Measurements from ENCODE around the gene PPFIBP1. TPM values are rescaled to one million over a fixed set of nuclear protein-coding genes. Genes with fewer than 3 reads are reported as not detected.

The PPFIBP1 gene
- total and polyA plus RNA-seq, 2 of the 8 experiments (the other 6 are each of a cell fraction or from before 2014, with no cell fraction given): 7.7 to 31.3 TPM

- Histone ChIP-seq H4K91ac (replicated peaks; ENCODE audit: insufficient read length, low read length) (no peak overlapping the region), H2BK15ac (ENCODE audit: low read length) (no peak overlapping the region), H4K20me1 (replicated peaks in 1 of 2; ENCODE audit: control insufficient read depth in 1 of 2, insufficient read depth in 2 of 2, low read length in 2 of 2) (no peaks in the 10 kb centered on the region), H3K4me2 (ENCODE audit: insufficient read depth in 1 of 2, low read depth in 2 of 2, low read length in 2 of 2) (no peak overlapping the region), H2BK120ac (replicated peaks; ENCODE audit: low read depth, low read length) (no peak overlapping the region), H3K36me3 (ENCODE audit: control insufficient read depth in 2 of 4, insufficient read depth in 4 of 4, low read length in 3 of 4) (no peaks in the 10 kb centered on the region), H3K14ac (ENCODE audit: insufficient read length) (no peak overlapping the region), H4K5ac (ENCODE audit: insufficient read length, low read depth, low read length) (no peak overlapping the region), H3K27ac (ENCODE audit: low read depth, low read length) (no peak overlapping the region), H2BK5ac (ENCODE audit: low read depth, low read length) (no peak overlapping the region), H3K9ac (replicated peaks in 1 of 4; ENCODE audit: extremely low read depth in 1 of 4, low read depth in 3 of 4, low read length in 3 of 4) (no peak overlapping the region), H3K56ac (replicated peaks; ENCODE audit: insufficient read length, low read depth, low read length) (no peak overlapping the region), H3K4ac (replicated peaks; ENCODE audit: insufficient read length, low read depth, low read length) (no peak overlapping the region), H2BK20ac (ENCODE audit: low read length) (no peak overlapping the region), H2AK5ac (ENCODE audit: low read depth, low read length) (no peak overlapping the region), H3K4me3 (ENCODE audit: extremely low read depth in 1 of 4, insufficient read depth in 2 of 4, low read depth in 3 of 4, low read length in 4 of 4) (no peak overlapping the region), H2AFZ (ENCODE audit: low read length) (no peak overlapping the region), H3K9me3 (ENCODE audit: insufficient read depth in 2 of 2, low read depth in 1 of 2, low read length in 1 of 2) (no peaks in the 10 kb centered on the region; a peak in 1 of 4 replicates), H3K27me3 (replicated peaks in 1 of 4; ENCODE audit: control insufficient read depth in 3 of 4, extremely low read depth in 1 of 4, insufficient read depth in 3 of 4, low read length in 3 of 4) (no peaks in the 10 kb centered on the region), H3K23ac (ENCODE audit: insufficient read length) (no peak overlapping the region), H3K4me1 (replicated peaks in 1 of 4; ENCODE audit: control insufficient read depth in 3 of 4, insufficient read depth in 4 of 4, low read length in 3 of 4) (0 out of 7 replicates have a peak, but pooled peaks cover 0 to 4% (median 0%) of the 10 kb centered on the region in 4 experiments), H3K79me2 (ENCODE audit: control insufficient read depth in 1 of 2, insufficient read depth in 2 of 2, low read length in 2 of 2) (no peaks in the 10 kb centered on the region), H4K8ac (ENCODE audit: extremely low read depth, insufficient read depth, low read length) (no peak overlapping the region), H3K18ac (ENCODE audit: extremely low read depth, low read length) (no peak overlapping the region), H3K23me2 (ENCODE audit: low read depth, low read length) (no peaks in the 10 kb centered on the region), H2BK12ac (ENCODE audit: low read depth, low read length) (no peak overlapping the region), H3K79me1 (ENCODE audit: low read depth, low read length) (no peaks in the 10 kb centered on the region)
- no peak for DNase-seq (ENCODE audit: low read depth in 1 of 2, low spot score in 2 of 2)
- no peak for TF ChIP-seq TBP (IDR thresholded peaks at IDR 0.05; ENCODE audit: low read depth, low read length)
- TF ChIP-seq RXRA (IDR thresholded peaks at IDR 0.05; ENCODE audit: insufficient read depth, low read depth, low read length): no peak
- no peak for TF ChIP-seq EGR1 (IDR thresholded peaks at IDR 0.05; ENCODE audit: borderline replicate concordance, low read depth, low read length)
- no peak for TF ChIP-seq CREB1 (IDR thresholded peaks at IDR 0.05)
- TF ChIP-seq YY1 (IDR thresholded peaks at IDR 0.05; ENCODE audit: low read depth, low read length): no peak
- no peak for TF ChIP-seq NRF1 (IDR thresholded peaks at IDR 0.05; ENCODE audit: low read depth, low read length)
- TF ChIP-seq BRCA1 (IDR thresholded peaks at IDR 0.05; ENCODE audit: low read depth, low read length): no peak
- TF ChIP-seq, protein P1, sequence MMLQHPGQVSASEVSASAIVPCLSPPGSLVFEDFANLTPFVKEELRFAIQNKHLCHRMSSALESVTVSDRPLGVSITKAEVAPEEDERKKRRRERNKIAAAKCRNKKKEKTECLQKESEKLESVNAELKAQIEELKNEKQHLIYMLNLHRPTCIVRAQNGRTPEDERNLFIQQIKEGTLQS (IDR thresholded peaks at IDR 0.05; ENCODE audit: insufficient read depth, low read depth, low read length): no peak
- no peak for TF ChIP-seq POLR2AphosphoS5 (IDR thresholded peaks at IDR 0.05; ENCODE audit: low read depth, low read length)
- no peak for TF ChIP-seq TAF1 (IDR thresholded peaks at IDR 0.05; ENCODE audit: low read depth, low read length)
- TF ChIP-seq KDM1A (IDR thresholded peaks at IDR 0.05; ENCODE audit: borderline replicate concordance, low read length): no peak
- CTCF ChIA-PET (ENCODE audit: partially characterized antibody): interaction anchor here (0.5 kb wide), 1 partner anchor 25 kb away, joined by 3 read pairs; no protein-coding TSS in a partner anchor
- FAIRE-seq: no peak
- POLR2A ChIA-PET (ENCODE audit: partially characterized antibody): no interaction called here
- 96% methylated on average over 3 of the region's 3 CpGs; no CpG with 5 or more reads in 1 of the 2 experiments for WGBS, 2 experiments (ENCODE audit: extremely low coverage in 1 of 2, insufficient coverage in 1 of 2, insufficient read length in 1 of 2, insufficient replicate concordance in 2 of 2, low coverage in 1 of 2, low lambda C conversion rate in 2 of 2, missing lambda C conversion rate in 1 of 2)
Observed at GRCh38 chr12:27614866-27615265, 90.9 kb downstream of the PPFIBP1 start.

Data from H1 (cell line).